Stomach (tissue), 4 donors: ENCODE data around the gene SORCS3.

ENCODE experiments used
- CTCF ChIP-seq, 7 experiments: fragments of 450-650 bp in 4 of 7; fragments of 200-600 bp in 3 of 7; sonication (generic) in 3 of 7; IDR thresholded peaks; one replicate each; pipeline ENCODE4 v1.5.1; 2016 to 2019; ENCODE audit warnings: antibody characterized with exemption in 7 of 7, control low read depth in 2 of 7, mild to moderate bottlenecking in 1 of 7
- POLR2AphosphoS5 ChIP-seq, 3 donors: sonication (generic); formaldehyde crosslinking; IDR thresholded peaks; one replicate each; pipeline ENCODE4 v1.6.1; 2016; ENCODE audit warnings: antibody characterized with exemption in 3 of 3

- no peak for TF ChIP-seq CTCF (IDR thresholded peaks at IDR 0.05)
- no peak for TF ChIP-seq POLR2AphosphoS5 (IDR thresholded peaks at IDR 0.05)
These were observed 155.7 kb downstream of the SORCS3 start for GRCh38 chr10:104796823-104797222.
